GM10248 (cell line): ENCODE results near the gene CORO2A.

Source experiments
- CTCF ChIA-PET: fragments of 300-600 bp; sonication (Branson Sonifier 250); formaldehyde crosslinking; extraction: SDS; loops from one replicate; lab custom pipeline; 2021; ENCODE audit warnings: antibody characterized with exemption; lab: Yijun Ruan, JAX
- POLR2A ChIA-PET: fragments of 350-650 bp; sonication (Branson Sonifier 250); formaldehyde crosslinking; extraction: SDS; loops from one replicate; lab custom pipeline; 2020; ENCODE audit warnings: antibody characterized with exemption; lab: Yijun Ruan, JAX
- DNase-seq: peaks from one replicate; pipeline ENCODE4 v3.0.0; 2012; ENCODE audit errors: extremely low spot score
- CTCF ChIP-seq: IDR thresholded peaks from 2 replicates; pipeline ENCODE4 v1.5.1; 2012; ENCODE audit warnings: mild to moderate bottlenecking, low read depth; ENCODE audit errors: extremely low read depth, missing control alignments, control extremely low read depth

Gene CORO2A

GRCh38 chr9:98186236-98186635, 6.2 kb downstream of the CORO2A start:
- ChIA-PET POLR2A (no interaction called here), CTCF (interaction anchor here (1.6 kb wide), 1 partner anchor 20 kb away, joined by 4 read pairs; no protein-coding TSS in a partner anchor)
- TF ChIP-seq CTCF, result no peak
- no peak for DNase-seq

GRCh38 chr9:98185611-98186171, 6.7 kb downstream of the CORO2A start:
- no peak for DNase-seq
- ChIA-PET CTCF (interaction anchor here (1.6 kb wide), 1 partner anchor 21 kb away, joined by 4 read pairs; no protein-coding TSS in a partner anchor), POLR2A (no interaction called here)
- TF ChIP-seq CTCF, result no peak

- TF ChIP-seq CTCF, result no peak
- no peak for DNase-seq
- POLR2A ChIA-PET, result no interaction called here
- CTCF ChIA-PET, result no interaction called here
Measured at GRCh38 chr9:98185021-98185567, 7.3 kb downstream of the CORO2A start.

- ChIA-PET CTCF (no interaction called here), POLR2A (no interaction called here)
- DNase-seq, result no peak
- no peak for TF ChIP-seq CTCF
Measured at GRCh38 chr9:98184326-98184725, 8.1 kb downstream of the CORO2A start.

GRCh38 chr9:98182889-98183599, 9.4 kb downstream of the CORO2A start:
- DNase-seq, result no peak
- ChIA-PET CTCF (interaction anchor here (1.0 to 1.2 kb wide), 2 partner anchors 9 to 99 kb away, joined by 3 to 4 read pairs; partner anchors contain the start of gene CORO2A), POLR2A (no interaction called here)
- TF ChIP-seq CTCF, result no peak

- CTCF ChIA-PET, result interaction anchor here (1.0 to 1.8 kb wide), 3 partner anchors 9 to 98 kb away, joined by 3 to 5 read pairs (median 4); partner anchors contain the start of genes CORO2A and TRIM14
- DNase-seq, result no peak
- TF ChIP-seq CTCF, result no peak
- POLR2A ChIA-PET, result no interaction called here
Measured at GRCh38 chr9:98182069-98182820, 10.2 kb downstream of the CORO2A start.
